Measurements from ENCODE around the gene GAB3.

Gene GAB3, protein sequence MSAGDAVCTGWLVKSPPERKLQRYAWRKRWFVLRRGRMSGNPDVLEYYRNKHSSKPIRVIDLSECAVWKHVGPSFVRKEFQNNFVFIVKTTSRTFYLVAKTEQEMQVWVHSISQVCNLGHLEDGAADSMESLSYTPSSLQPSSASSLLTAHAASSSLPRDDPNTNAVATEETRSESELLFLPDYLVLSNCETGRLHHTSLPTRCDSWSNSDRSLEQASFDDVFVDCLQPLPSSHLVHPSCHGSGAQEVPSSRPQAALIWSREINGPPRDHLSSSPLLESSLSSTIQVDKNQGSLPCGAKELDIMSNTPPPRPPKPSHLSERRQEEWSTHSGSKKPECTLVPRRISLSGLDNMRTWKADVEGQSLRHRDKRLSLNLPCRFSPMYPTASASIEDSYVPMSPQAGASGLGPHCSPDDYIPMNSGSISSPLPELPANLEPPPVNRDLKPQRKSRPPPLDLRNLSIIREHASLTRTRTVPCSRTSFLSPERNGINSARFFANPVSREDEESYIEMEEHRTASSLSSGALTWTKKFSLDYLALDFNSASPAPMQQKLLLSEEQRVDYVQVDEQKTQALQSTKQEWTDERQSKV

DNA sequence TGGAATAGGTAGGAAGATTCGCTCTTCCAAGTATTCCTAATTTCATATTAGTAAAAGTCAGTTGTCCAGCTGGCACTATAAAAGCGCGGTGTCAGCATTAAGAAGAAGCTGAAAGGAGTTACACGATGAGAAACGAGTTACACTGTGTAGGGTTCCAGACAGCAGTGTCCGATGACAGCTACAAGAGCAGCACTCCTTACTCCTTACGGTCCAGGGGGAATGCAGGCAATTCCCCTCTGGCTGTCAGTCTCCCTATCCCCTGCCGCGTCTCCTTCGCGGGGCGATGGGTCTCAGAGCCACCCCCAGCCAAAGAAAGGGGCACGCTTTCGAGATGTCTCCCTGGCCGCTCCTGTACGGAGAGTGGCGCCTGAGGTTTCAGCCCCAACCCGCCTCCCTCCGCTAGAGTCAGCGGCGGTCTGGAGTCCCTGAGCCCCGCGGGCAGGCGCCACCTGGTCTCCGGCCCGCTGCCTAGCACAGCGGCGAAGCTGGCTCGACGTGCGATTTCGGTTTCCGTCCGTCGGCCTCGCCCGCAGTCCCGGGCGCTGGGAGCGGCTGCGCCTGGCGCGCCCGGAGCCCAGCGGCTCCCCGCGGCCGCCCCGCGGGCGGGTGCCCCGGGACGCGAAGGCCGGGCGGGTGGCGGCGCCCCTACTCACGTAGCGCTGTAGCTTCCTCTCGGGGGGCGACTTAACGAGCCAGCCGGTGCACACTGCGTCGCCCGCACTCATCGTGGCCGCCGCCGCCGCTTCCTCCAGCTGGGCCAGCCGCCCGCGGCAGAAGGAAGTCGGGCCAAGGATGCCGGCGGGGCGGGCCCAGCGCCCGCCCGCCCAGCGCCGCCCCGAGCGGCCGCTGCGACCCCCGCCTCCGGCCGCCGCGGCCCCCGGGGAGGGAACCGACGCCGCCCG is at the start of gene GAB3:
Gene GAB3 (minus strand): TSS at position 777 of the 902 bp plus-strand sequence. CDS start 52 bp downstream, at position 725.
- H3K27me3 ChIP-seq: peaks cover 51% of the 10 kb centered on the region
- TF ChIP-seq Cebpa-rat (IDR thresholded peaks at IDR 0.05): no peak
- no peaks in the 10 kb centered on the region for H3K36me3 ChIP-seq
- H3K9me3 ChIP-seq: peaks cover 5% of the 10 kb centered on the region; the same call in 1 of the 2 replicates
- H3K4me3 ChIP-seq: peak within 1 kb of the TSS; percentile 72
- 0 out of 2 replicates have a peak, but pooled peaks cover 8% of the 10 kb centered on the region for H4K20me1 ChIP-seq
- peaks cover 33% of the 10 kb centered on the region for H3K4me1 ChIP-seq
- peak within 1 kb of the TSS; percentile 81 for H3K27ac ChIP-seq
- peak within 1 kb of the TSS; percentile 84 for H3K4me2 ChIP-seq
- peak within 1 kb of the TSS; percentile 77 for H3K9ac ChIP-seq

DNA sequence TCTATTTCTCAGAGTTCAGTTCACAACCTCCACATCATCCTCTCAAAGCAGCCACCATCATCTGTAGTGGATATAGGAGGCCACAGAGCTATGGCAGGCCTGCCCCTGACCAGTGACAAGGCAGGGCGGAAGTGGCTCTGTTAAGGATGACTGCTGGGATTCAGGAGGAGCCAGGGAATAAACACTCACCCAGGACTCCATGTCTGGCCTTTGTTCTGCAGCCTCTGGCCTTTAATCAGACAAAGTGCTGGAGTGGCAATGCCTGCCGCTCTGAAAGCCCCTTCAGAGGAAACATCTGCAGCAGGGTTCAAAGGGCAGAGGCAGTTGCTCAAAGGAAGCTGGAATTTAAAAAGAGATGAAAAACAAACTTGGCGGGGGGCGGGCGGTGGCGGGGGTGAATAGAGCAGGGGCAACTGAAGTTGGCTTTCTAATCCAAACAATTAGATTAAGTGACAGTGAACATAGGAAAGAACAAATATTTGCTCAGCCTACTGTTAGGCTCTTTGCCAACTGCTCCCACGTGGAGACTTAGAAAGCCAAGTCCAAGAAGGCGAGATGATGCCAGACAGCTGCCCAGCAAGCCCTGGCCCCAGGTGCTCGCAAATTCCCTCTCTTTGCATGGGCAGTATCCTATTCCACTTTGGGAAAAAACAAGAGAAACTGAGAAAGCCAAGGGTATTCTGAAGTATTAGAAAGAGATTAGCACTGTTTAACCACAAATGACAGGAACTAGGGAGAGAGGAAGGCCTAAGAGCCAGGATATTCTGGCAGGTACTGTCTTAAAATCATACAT is 48.9 kb upstream of the GAB3 start:
- H3K36me3 ChIP-seq: no peaks in the 10 kb centered on the region
- H3K27ac ChIP-seq: peak overlapping the region; percentile 89
- H3K9me3 ChIP-seq: no peaks in the 10 kb centered on the region
- peaks cover 71% of the 10 kb centered on the region for H3K4me1 ChIP-seq
- H3K4me3 ChIP-seq: peak overlapping the region; percentile 58
- no peak for TF ChIP-seq Cebpa-rat (IDR thresholded peaks at IDR 0.05)
- peaks cover 2% of the 10 kb centered on the region; the same call in 1 of the 2 replicates for H4K20me1 ChIP-seq
- peak overlapping the region; percentile 81 for H3K9ac ChIP-seq
- peaks cover 74% of the 10 kb centered on the region for H3K27me3 ChIP-seq
- peak overlapping the region; percentile 82 for H3K4me2 ChIP-seq

DNA sequence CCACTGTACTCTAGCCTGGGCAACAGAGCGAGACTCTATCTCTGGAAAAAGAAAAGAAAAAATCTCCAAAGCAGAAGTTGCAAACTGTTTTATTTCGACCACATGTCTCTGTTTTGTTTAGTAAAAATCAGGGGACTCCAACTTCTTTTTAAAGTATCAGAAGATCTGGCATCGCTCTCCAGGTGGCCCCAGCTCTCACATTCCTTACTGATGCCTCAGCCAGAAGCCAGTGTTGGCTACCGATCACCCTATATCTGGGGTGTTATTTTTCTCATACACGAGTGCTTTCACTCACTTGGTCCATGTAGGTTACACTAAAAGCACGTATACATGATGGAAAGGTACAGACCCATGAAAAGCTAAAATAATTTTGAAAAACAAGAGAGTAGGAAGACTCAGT is 46.1 kb upstream of the GAB3 start:
- Histone ChIP-seq H3K27ac (no peak overlapping the region), H3K4me3 (no peak overlapping the region), H3K27me3 (peaks cover 70% of the 10 kb centered on the region), H3K4me1 (peaks cover 47% of the 10 kb centered on the region), H4K20me1 (peaks cover 23% of the 10 kb centered on the region), H3K4me2 (peak overlapping the region; percentile 82), H3K36me3 (peaks cover 7% of the 10 kb centered on the region), H3K9ac (no peak overlapping the region), H3K9me3 (no peaks in the 10 kb centered on the region)
- TF ChIP-seq Cebpa-rat (IDR thresholded peaks at IDR 0.05): no peak

DNA sequence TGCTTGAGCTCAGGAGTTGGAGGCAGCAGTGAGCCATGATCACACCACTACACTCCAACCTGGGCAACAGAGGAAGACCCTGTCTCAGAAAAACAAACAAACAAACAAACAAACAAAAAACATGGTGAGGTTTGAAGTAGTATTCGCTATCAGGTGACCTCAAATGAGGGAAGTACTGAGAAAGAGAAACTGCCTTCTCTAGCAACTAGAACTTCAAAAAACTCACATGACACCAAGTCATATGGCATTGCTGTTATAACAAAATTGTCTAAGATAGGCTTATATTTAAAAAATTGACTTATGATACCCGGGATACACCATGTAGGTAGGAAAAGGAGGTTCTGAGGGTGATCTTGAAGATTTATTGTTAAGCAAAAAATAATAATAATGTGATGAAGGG is 44.1 kb upstream of the GAB3 start:
- H3K9me3 ChIP-seq: no peaks in the 10 kb centered on the region
- H3K4me2 ChIP-seq: no peak overlapping the region
- no peak overlapping the region for H3K9ac ChIP-seq
- no peak overlapping the region for H3K27ac ChIP-seq
- H3K4me1 ChIP-seq: peaks cover 27% of the 10 kb centered on the region
- H3K27me3 ChIP-seq: peaks cover 66% of the 10 kb centered on the region
- H3K4me3 ChIP-seq: no peak overlapping the region
- peaks cover 24% of the 10 kb centered on the region for H3K36me3 ChIP-seq
- peaks cover 33% of the 10 kb centered on the region for H4K20me1 ChIP-seq
- TF ChIP-seq Cebpa-rat (IDR thresholded peaks at IDR 0.05): no peak

DNA sequence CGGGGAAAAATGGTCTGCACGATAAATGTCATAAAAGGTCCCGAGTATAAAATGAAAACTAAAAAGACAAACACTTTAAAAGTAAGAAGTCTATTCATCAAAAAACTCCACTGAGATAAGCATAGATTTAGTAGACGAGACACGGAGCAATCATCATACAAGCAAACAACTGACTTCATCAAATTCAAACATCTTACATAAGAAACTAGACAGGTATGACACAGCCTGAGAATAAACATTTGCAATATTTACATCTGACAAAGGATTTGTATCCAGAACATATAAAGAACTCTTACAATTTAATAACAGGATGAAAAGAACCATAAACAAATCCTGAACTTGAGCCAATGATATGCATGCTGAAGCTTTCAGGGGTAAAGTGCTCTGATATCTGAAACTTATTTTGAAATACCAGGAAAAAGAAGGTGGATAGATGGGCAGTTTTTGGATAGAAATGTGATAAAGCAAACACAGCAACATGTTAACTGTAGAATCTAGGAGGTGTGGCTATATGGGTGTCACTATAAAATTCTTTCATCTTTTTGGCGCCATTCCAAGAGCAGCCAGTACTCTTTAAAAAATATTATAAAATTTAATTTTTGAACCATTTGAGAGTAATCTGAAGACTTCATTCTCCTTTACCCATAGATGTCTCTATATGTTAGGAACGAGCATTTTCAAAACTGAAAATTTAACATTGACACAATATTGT is 42.4 kb upstream of the GAB3 start:
- TF ChIP-seq Cebpa-rat (IDR thresholded peaks at IDR 0.05): no peak
- Histone ChIP-seq H3K4me1 (peaks cover 12% of the 10 kb centered on the region; the same call in 1 of the 2 replicates), H3K9me3 (no peaks in the 10 kb centered on the region), H3K36me3 (peaks cover 31% of the 10 kb centered on the region), H3K4me3 (no peak overlapping the region), H3K27ac (no peak overlapping the region), H4K20me1 (peaks cover 33% of the 10 kb centered on the region), H3K4me2 (no peak overlapping the region), H3K27me3 (peaks cover 69% of the 10 kb centered on the region), H3K9ac (no peak overlapping the region)

DNA sequence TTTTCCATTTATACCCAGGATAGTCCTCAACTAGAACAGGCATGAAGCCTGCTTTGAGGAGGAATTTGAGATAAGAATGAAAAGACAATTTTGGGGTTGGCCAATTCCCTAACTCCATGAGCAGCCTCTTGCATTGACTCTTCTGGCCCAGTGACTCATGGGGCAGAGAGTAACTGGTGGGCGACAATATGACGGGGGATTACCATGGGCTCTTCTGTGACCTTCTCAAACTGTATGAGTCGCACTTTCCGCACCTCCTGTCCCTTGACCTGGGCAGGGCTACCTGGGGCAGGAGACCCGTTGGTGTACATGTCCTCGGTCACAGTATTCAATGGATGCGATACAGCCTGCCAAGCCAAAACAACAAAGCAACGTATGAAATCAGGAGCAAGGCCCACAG is 41.1 kb upstream of the GAB3 start:
- Histone ChIP-seq H3K36me3 (peaks cover 35% of the 10 kb centered on the region), H3K4me1 (peaks cover 7% of the 10 kb centered on the region; the same call in 1 of the 2 replicates), H3K4me3 (no peak overlapping the region), H3K4me2 (no peak overlapping the region), H3K9ac (no peak overlapping the region), H3K9me3 (no peaks in the 10 kb centered on the region), H4K20me1 (peaks cover 33% of the 10 kb centered on the region), H3K27me3 (peaks cover 72% of the 10 kb centered on the region), H3K27ac (no peak overlapping the region)
- no peak for TF ChIP-seq Cebpa-rat (IDR thresholded peaks at IDR 0.05)

DNA sequence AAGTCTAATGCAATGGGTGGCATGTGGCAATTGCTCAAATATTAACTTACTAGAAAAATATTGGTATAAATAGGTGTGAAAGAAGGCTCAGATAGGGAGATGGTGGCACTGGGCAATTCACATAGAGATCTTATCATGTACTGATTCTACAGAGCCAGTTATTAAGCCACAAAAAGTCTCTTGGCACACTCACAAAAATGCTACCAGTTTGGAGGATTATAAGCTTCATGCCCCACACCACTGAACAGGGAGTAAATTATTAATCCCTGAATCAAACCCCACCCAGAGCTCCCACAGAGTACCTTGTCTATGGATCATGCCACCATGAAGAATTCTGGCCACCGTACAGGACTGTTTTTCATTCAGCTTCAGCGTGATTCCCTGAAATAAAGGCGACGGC is 40.6 kb upstream of the GAB3 start:
- Histone ChIP-seq H3K27me3 (peaks cover 68% of the 10 kb centered on the region), H3K9me3 (no peaks in the 10 kb centered on the region), H3K4me1 (peaks cover 3% of the 10 kb centered on the region), H3K27ac (no peak overlapping the region), H3K4me2 (no peak overlapping the region), H3K4me3 (no peak overlapping the region), H3K9ac (no peak overlapping the region), H3K36me3 (peaks cover 35% of the 10 kb centered on the region), H4K20me1 (peaks cover 33% of the 10 kb centered on the region)
- no peak for TF ChIP-seq Cebpa-rat (IDR thresholded peaks at IDR 0.05)

DNA sequence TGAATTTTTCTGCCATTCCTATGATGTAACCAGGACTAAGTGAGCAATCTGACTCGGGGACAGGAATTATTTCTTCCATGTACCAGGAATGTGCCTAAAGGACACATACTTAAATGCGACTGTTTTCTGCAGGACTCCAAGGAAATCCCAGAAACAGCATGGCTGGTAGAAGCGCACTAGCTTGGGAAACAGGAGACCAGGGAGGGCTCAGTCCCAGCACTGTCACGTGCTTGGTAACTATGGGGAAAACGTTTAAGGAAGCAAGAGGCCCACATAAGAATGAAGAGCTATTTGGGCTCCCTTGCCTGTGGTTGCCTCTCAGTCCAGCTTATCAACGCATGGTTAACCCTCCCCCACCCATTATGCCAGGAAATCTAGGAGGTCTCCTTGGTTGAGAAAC is 34.8 kb upstream of the GAB3 start:
- no peak for TF ChIP-seq Cebpa-rat (IDR thresholded peaks at IDR 0.05)
- no peaks in the 10 kb centered on the region for H3K9me3 ChIP-seq
- H3K9ac ChIP-seq: no peak overlapping the region
- H3K27me3 ChIP-seq: peaks cover 83% of the 10 kb centered on the region
- H4K20me1 ChIP-seq: peaks cover 17% of the 10 kb centered on the region
- H3K4me3 ChIP-seq: no peak overlapping the region
- peaks cover 25% of the 10 kb centered on the region for H3K4me1 ChIP-seq
- H3K27ac ChIP-seq: no peak overlapping the region
- H3K4me2 ChIP-seq: peak overlapping the region; percentile 44; the same call in 1 of the 2 replicates
- H3K36me3 ChIP-seq: peaks cover 58% of the 10 kb centered on the region
